Motor neuron (in vitro differentiated cells): ENCODE measurements around the gene OGN. TPM values are rescaled to one million over a fixed set of nuclear protein-coding genes. Genes with fewer than 3 reads are reported as not detected.

Experiments
- ATAC-seq, 8 experiments: fragments of 200-7000 bp; cut with Tn5 transposase; replicated peaks in 6 of 8; 2 replicates each; pipeline ENCODE4 v1.8.0; 2021; ENCODE audit warnings: mild to moderate bottlenecking in 8 of 8, moderate library complexity in 8 of 8
- H3K27ac ChIP-seq, 2 donors: fragments of 250-450 bp; sonication (Bioruptor Pico); 2 replicates each; pipeline ENCODE4 v1.9.0; 2021; ENCODE audit warnings: antibody characterized with exemption in 2 of 2, mild to moderate bottlenecking in 2 of 2, moderate library complexity in 1 of 2
- H3K4me1 ChIP-seq, 2 donors: fragments of 250-450 bp; sonication (Bioruptor Pico); replicated peaks in 1 of 2; 2 replicates each; pipeline ENCODE4 v1.6.1; 2021; ENCODE audit warnings: antibody characterized with exemption in 2 of 2, mild to moderate bottlenecking in 2 of 2, moderate library complexity in 1 of 2
- H3K4me3 ChIP-seq, 5 donors: fragments of 250-450 bp; sonication (Bioruptor Pico); 2 replicates each; pipeline ENCODE4 v1.9.0; 2021; ENCODE audit warnings: antibody characterized with exemption in 5 of 5, mild to moderate bottlenecking in 5 of 5, moderate library complexity in 4 of 5
- WGBS, 10 experiments: fragments of 450-650 bp; shearing (Covaris generic); methylation state at CpG; one replicate each; pipeline ENCODE4 v1.0.0; 2022; 5-methylcytosine and 5-hydroxymethylcytosine counted together
- in situ Hi-C, 9 experiments: fragments of 400-800 bp; cut with MboI; loops; one replicate each; pipeline ENCODE4 v1.15.0; 2021; ENCODE audit warnings: low sequenced_read_pairs in 9 of 9, low pct_unique_long_range_greater_than_20kb in 2 of 9; ENCODE audit not compliant: unreplicated experiment in 9 of 9
- total RNA-seq, 8 experiments: library from RNA; unstranded; fragments of 300-600 nt; gene quantifications; 2 replicates each; pipeline versions ENCODE4 v1.2.3 to v1.2.4, GENCODE V29; 2022

OGN gene
- total RNA-seq, 8 experiments from 2014 or later = 0.16 to 69.8 (median 1.7) TPM

- in situ Hi-C loops = no loop called here
- no peak overlapping the region for H3K27ac ChIP-seq
- 60 to 95% (median 65%) methylated on average over 2 to 3 of the region's 3 CpGs; no CpG with 5 or more reads in 1 of the 10 experiments for WGBS, 10 experiments
Observed at GRCh38 chr9:92360083-92360482, 44.3 kb downstream of the OGN start.

GRCh38 chr9:92359394-92359995 is 44.9 kb downstream of the OGN start:
- no peaks in the 10 kb centered on the region for H3K4me1 ChIP-seq
- in situ Hi-C loops = no loop called here
- WGBS, 10 experiments = 0 to 67% (median 50%) methylated on average over 1 to 2 of the region's 2 CpGs; no CpG with 5 or more reads in 1 of the 10 experiments
- no peak overlapping the region for H3K4me3 ChIP-seq
- no peak overlapping the region for H3K27ac ChIP-seq
- ATAC-seq = peak in 5 of 8 experiments; percentile 57 to 86 (median 74)

More at GRCh38 chr9:92360083-92360482, 44.3 kb downstream of the OGN start:
- Histone ChIP-seq H3K4me1 (no peaks in the 10 kb centered on the region), H3K4me3 (no peak overlapping the region)
- no peak for ATAC-seq

GRCh38 chr9:92353051-92353450 is 51.3 kb downstream of the OGN start:
- 56 to 100% (median 94%) methylated on average over 1 to 6 of the region's 6 CpGs; no CpG with 5 or more reads in 2 of the 10 experiments for WGBS, 10 experiments
- H3K4me3 ChIP-seq = no peak overlapping the region
- no peak overlapping the region for H3K27ac ChIP-seq
- ATAC-seq = no peak
- in situ Hi-C loops = no loop called here
- no peaks in the 10 kb centered on the region for H3K4me1 ChIP-seq

GRCh38 chr9:92350740-92351133 is 53.6 kb downstream of the OGN start:
- H3K4me3 ChIP-seq = no peak overlapping the region
- H3K4me1 ChIP-seq = no peaks in the 10 kb centered on the region
- no peak overlapping the region for H3K27ac ChIP-seq
- in situ Hi-C loops = no loop called here
- ATAC-seq = peak in 1 of 8 experiments; percentile 17

GRCh38 chr9:92349771-92350739 is 54.3 kb downstream of the OGN start:
- in situ Hi-C loops = loop anchor here in 3 of 9 experiments (25.0 kb wide), 3 partner anchors 87 to 287 kb away; no protein-coding TSS in a partner anchor
- 0 to 95% (median 81%) methylated on average over 2 to 7 of the region's 7 CpGs for WGBS, 10 experiments
- H3K4me3 ChIP-seq = no peak overlapping the region
- H3K4me1 ChIP-seq = no peaks in the 10 kb centered on the region
- ATAC-seq = peak in 2 of 8 experiments; percentile 69 to 94
- H3K27ac ChIP-seq = no peak overlapping the region

GRCh38 chr9:92345582-92345981 is 58.8 kb downstream of the OGN start:
- Histone ChIP-seq H3K27ac (no peak overlapping the region), H3K4me3 (no peak overlapping the region), H3K4me1 (no peaks in the 10 kb centered on the region)
- in situ Hi-C loops = loop anchor here in 3 of 9 experiments (25.0 kb wide), 3 partner anchors 92 to 292 kb away; no protein-coding TSS in a partner anchor
- no peak for ATAC-seq

GRCh38 chr9:92342825-92343488 is 61.4 kb downstream of the OGN start:
- Histone ChIP-seq H3K4me3 (no peak overlapping the region), H3K4me1 (no peaks in the 10 kb centered on the region), H3K27ac (no peak overlapping the region)
- in situ Hi-C loops = loop anchor here in 3 of 9 experiments (25.0 kb wide), 3 partner anchors 94 to 294 kb away; no protein-coding TSS in a partner anchor
- ATAC-seq = peak in 3 of 8 experiments; percentile 45 to 64 (median 58)
- WGBS, 10 experiments = 11 to 100% (median 80%) methylated on average over 1 of the region's 1 CpG; no CpG with 5 or more reads in 1 of the 10 experiments

GRCh38 chr9:92341578-92341977 is 62.8 kb downstream of the OGN start:
- ATAC-seq = no peak
- H3K27ac ChIP-seq = no peak overlapping the region
- 100% methylated on average over 1 of the region's 1 CpG; no CpG with 5 or more reads in 8 of the 10 experiments for WGBS, 10 experiments
- H3K4me1 ChIP-seq = no peaks in the 10 kb centered on the region
- in situ Hi-C loops = loop anchor here in 3 of 9 experiments (25.0 kb wide), 3 partner anchors 96 to 296 kb away; no protein-coding TSS in a partner anchor
- no peak overlapping the region for H3K4me3 ChIP-seq

- no peak overlapping the region for H3K4me3 ChIP-seq
- in situ Hi-C loops = loop anchor here in 3 of 9 experiments (10.0 to 25.0 kb wide), 5 partner anchors 102 to 304 kb away; no protein-coding TSS in a partner anchor
- ATAC-seq = no peak
- no peak overlapping the region for H3K27ac ChIP-seq
- no peaks in the 10 kb centered on the region for H3K4me1 ChIP-seq
- WGBS, 10 experiments = 86 to 100% (median 100%) methylated on average over 1 to 2 of the region's 2 CpGs; no CpG with 5 or more reads in 1 of the 10 experiments
Observed at GRCh38 chr9:92333282-92333634, 71.1 kb downstream of the OGN start.

Other genes with a start within 250 kb of the OGN start
- gene IARS1, start 110.9 kb downstream of the OGN start, total RNA-seq = 100 to 1,000 TPM; 127 to 240 (median 200) TPM
- 10 to 100 TPM; 17.2 to 77.0 (median 29.5) TPM for gene NOL8, start 79.2 kb downstream of the OGN start, total RNA-seq
- gene CENPP, start 78.6 kb downstream of the OGN start, total RNA-seq = 10 to 100 TPM in 2 of 8 experiments, 1 to 10 TPM in 6; 1.7 to 22.3 (median 5.0) TPM
- gene OMD, start 19.9 kb upstream of the OGN start, total RNA-seq = 10 to 100 TPM in 2 of 8 experiments, 1 to 10 TPM in 2, under 1 TPM in 4; 0.08 to 16.3 (median 4.2) TPM
- 100 to 1,000 TPM in 1 of 8 experiments, 10 to 100 TPM in 3, under 1 TPM in 3, not detected in 1; 0.11 to 312 (median 25.0) TPM for gene ASPN, start 77.9 kb upstream of the OGN start, total RNA-seq
- 10 to 100 TPM in 3 of 8 experiments, 1 to 10 TPM in 1, under 1 TPM in 4; 0.16 to 20.3 (median 4.3) TPM for gene ECM2, start 131.4 kb upstream of the OGN start, total RNA-seq